ENCODE measurements around the gene DDN. TPM values are rescaled to one million over a fixed set of nuclear protein-coding genes. Genes with fewer than 3 reads are reported as not detected.
A peak's percentile ranks its signal among the peaks of the same experiment; 100 is the strongest.

The DDN gene
- total RNA-seq, 1 donor, result under 0.01 TPM

DNA sequence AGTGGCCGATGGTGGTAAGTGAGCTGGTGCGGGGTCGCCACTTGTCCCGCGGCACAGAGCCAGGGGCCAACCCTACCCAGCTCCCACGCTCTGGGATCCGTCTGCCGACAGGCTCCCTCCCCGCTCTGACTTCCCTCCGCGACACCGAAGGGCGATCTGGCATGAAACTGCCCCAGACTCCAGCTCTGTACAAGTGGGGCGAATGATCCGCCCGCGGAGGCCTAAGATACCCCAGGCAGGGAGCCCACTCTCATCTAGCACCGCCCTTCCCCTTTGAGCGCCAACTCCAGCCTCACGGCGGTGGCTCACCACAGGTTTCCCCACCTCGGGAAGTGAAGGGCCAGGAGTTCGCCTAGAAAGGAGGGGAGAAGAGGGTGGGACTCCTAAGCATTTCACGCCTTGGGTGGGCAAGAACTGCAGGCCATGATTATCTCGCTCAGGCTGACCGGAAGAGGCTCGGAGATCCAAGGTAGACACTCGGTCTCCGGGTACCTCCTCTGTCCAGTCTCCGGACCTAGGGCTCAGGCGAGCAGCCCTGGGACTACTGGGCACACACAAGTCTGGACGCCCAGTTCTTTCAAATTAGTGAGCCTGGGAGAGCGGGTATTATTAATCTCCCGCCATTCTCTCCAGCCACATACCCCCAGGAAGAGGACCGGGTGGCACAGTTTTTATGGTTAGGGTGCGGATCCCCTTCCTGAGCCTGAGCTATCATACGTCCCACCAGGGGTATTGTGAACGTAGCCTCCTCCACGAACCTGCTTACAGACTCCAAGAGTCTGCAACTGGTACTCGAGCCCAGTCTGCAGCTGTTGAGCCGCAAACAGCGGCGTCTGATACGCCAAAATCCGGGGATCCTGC, 20.2 kb downstream of the DDN start:
- TF ChIP-seq, protein P1, sequence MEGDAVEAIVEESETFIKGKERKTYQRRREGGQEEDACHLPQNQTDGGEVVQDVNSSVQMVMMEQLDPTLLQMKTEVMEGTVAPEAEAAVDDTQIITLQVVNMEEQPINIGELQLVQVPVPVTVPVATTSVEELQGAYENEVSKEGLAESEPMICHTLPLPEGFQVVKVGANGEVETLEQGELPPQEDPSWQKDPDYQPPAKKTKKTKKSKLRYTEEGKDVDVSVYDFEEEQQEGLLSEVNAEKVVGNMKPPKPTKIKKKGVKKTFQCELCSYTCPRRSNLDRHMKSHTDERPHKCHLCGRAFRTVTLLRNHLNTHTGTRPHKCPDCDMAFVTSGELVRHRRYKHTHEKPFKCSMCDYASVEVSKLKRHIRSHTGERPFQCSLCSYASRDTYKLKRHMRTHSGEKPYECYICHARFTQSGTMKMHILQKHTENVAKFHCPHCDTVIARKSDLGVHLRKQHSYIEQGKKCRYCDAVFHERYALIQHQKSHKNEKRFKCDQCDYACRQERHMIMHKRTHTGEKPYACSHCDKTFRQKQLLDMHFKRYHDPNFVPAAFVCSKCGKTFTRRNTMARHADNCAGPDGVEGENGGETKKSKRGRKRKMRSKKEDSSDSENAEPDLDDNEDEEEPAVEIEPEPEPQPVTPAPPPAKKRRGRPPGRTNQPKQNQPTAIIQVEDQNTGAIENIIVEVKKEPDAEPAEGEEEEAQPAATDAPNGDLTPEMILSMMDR (IDR thresholded peaks at IDR 0.05; ENCODE audit: insufficient read depth, low read depth, low read length), result no peak
- H3K4me3 ChIP-seq (ENCODE audit: low read depth, low read length), result peak overlapping the region; percentile 10
- DNase-seq (ENCODE audit: low read depth), result no peak

DNA sequence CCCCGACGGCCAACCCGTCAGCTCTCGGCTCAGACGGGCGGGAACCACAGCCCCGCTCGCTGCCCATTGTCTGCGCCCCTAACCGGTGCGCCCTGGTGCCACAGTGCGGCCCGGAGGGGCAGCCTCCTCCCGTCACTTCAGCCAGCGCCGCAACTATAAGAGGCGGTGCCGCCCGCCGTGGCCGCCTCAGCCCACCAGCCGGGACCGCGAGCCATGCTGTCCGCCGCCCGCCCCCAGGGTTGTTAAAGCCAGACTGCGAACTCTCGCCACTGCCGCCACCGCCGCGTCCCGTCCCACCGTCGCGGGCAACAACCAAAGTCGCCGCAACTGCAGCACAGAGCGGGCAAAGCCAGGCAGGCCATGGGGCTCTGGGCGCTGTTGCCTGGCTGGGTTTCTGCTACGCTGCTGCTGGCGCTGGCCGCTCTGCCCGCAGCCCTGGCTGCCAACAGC, 20.9 kb downstream of the DDN start, which contains the start of gene WNT1:
WNT1 (plus strand) TSS at position 32 of the 450 bp plus-strand sequence; CDS start at position 361, 329 bp downstream.
- DNase-seq (ENCODE audit: low read depth), result no peak
- TF ChIP-seq, protein P1 (IDR thresholded peaks at IDR 0.05; ENCODE audit: insufficient read depth, low read depth, low read length), result no peak
- H3K4me3 ChIP-seq (ENCODE audit: low read depth, low read length), result peak within 1 kb of the TSS; percentile 15

DNA sequence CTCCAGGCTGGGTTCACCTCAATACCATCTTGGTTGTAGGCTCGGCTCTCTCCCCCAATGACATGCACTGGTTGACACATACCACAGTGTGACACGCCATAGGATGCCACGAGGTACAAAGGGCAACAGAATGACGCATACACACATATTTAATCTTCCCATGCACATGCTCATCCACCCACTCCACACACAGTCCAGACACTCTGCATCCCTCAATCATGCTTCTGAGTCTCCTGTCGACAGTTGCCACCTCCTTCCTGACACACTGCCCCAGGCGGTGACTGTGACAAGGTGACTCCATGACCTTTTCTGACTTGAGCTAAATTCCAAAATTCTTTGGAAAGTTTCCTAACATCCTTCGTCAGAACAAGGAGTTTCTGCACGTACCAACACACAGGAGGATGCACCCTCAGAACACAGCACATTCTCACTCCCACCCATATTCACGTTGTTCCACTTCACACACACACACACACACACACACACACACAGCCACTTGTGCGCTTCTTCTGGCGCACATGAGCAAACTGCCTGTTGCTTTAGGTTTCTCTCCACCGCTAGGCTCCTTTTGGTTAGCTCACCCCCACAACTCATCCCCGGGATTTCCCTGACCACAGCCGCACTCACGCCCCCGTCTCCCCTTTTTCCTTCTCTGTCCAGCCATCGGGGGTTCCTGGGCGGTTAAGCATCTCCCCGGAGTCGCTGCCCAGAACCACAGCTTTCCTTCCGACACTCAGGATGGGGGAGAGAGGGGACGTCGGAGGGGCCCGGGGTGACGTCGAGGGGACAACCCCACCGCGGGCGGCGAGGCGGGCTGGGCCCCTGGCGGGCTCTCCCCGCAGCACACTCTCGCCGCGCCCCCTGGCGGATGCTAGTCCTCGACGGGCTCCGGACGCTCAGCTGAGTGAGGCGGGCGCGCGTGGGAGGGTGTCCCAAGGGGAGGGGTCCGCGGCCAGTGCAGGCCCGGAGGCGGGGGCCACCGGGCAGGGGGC, 21.6 kb downstream of the DDN start:
- no peak for DNase-seq (ENCODE audit: low read depth)
- no peak overlapping the region for H3K4me3 ChIP-seq (ENCODE audit: low read depth, low read length)
- TF ChIP-seq, protein P1 (IDR thresholded peaks at IDR 0.05; ENCODE audit: insufficient read depth, low read depth, low read length), result peak; percentile 75

DNA sequence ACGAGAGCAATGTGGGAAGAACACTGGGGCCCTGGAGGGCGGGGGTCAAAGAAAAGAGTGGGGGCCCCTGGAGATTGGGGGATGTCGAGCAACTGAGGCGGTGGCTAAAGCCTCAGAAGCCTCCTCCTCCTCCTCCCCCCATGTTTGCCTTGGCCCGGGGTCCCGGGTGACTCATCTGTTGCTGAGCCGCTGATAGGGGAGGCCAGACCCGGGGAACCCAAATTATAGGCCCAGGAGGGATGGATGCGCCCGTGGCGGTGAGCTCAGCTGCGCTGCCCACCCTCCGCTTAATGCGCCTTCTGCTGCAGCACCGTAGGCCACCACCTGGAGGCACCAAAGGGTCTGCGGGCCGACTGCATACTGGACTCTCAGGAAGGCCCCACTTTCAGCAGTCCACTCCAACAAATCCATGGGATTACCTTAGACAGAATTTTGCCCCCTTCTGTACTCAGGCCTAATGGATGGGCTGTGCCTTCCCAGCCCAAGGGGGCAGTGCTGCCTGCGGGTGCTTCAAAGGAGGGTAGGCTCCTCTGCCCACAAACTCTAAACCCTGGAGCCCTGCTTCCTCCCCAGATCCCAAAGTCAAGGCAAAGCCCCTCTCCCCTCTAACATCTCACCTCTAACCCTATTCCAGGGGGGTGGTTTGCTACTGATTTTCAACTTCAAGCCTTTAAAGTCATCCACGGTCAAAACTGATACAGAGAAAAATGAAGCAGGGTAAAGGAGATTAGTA, 25.1 kb downstream of the DDN start:
- TF ChIP-seq, protein P1 (IDR thresholded peaks at IDR 0.05; ENCODE audit: insufficient read depth, low read depth, low read length), result peak; percentile 42
- H3K4me3 ChIP-seq (ENCODE audit: low read depth, low read length), result no peak overlapping the region
- DNase-seq (ENCODE audit: low read depth), result no peak

DNA sequence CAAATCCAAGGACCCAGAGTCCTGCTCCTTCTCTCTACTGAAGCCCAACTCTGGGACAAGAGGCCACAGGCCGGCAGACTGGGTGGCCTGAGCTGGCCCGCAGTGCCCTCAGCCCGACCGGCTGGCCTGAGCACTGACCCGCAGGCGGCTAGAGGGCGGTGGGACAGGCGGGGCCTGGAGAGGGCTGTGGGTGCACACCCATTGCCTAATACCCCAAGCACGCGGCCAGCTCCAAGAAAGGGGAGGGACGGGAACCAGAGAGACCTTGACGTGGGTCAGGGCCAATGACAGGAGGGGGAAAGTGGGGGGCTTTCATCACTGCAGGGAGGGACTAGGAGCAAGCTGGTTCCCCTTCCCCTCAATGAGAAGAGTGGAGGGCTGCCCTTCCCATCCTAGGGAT, 25.6 kb downstream of the DDN start:
- TF ChIP-seq, protein P1 (IDR thresholded peaks at IDR 0.05; ENCODE audit: insufficient read depth, low read depth, low read length), result no peak
- DNase-seq (ENCODE audit: low read depth), result peak; percentile 39
- H3K4me3 ChIP-seq (ENCODE audit: low read depth, low read length), result no peak overlapping the region

DNA sequence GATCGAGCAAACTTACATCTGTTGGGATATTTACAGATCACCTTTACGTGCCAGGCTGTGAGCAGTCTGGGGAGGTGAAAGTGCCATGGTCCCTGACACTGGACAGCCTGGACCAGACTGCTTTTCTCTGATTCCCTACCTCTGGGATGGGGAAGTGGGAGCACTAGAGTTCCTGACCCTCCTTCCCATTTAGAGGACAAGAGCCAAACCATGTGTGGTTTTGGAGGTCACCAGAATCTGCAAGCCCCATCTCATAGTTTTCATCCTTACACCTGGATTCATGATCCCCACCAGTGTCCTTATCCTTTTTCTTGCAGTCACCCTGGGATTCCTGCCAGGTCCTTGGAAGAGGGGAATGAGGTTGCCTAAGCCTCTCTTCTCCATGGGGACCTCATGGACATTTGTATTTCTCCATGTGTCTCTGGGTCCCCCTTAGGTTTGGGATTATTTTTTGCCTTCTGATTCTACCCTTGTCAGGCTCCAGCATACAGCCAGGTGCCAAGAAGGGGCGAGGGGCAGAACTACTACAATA, 26.2 kb downstream of the DDN start:
- DNase-seq (ENCODE audit: low read depth), result no peak
- TF ChIP-seq, protein P1 (IDR thresholded peaks at IDR 0.05; ENCODE audit: insufficient read depth, low read depth, low read length), result no peak
- H3K4me3 ChIP-seq (ENCODE audit: low read depth, low read length), result no peak overlapping the region

All from fibroblast of villous mesenchyme (primary cell).